Measurements from ENCODE around the gene HNF4A. TPM values are rescaled to one million over a fixed set of nuclear protein-coding genes. Genes with fewer than 3 reads are reported as not detected.

The HNF4A gene
- total and polyA plus RNA-seq, 2 of the 13 experiments (the other 11 are each of a cell fraction or from before 2014, with no cell fraction given): 80.9 to 169 TPM

GRCh38 chr20:44419131-44419844 lies 63.8 kb downstream of the HNF4A start (continued):
- TF ChIP-seq ZSCAN9 (CRISPR knock-in tag; IDR thresholded peaks at IDR 0.05; ENCODE audit: borderline replicate concordance) (no peak), ZBED4 (CRISPR knock-in tag; IDR thresholded peaks at IDR 0.05; ENCODE audit: borderline replicate concordance) (0 out of 2 replicates have a peak, but pooled peaks have one; percentile 58), NCOA1 (CRISPR knock-in tag; IDR thresholded peaks at IDR 0.05) (peak; percentile 89; the same call in 1 of the 2 replicates), ZNF205 (CRISPR knock-in tag; IDR thresholded peaks at IDR 0.05) (peak; percentile 83; the same call in 1 of the 2 replicates), NFATC3 (CRISPR knock-in tag; IDR thresholded peaks at IDR 0.05) (no peak), ZNF775 (CRISPR knock-in tag; IDR thresholded peaks at IDR 0.05; ENCODE audit: borderline replicate concordance) (peak; percentile 52; the same call in 1 of the 2 replicates), NRL (CRISPR knock-in tag; IDR thresholded peaks at IDR 0.05; ENCODE audit: borderline replicate concordance) (peak; percentile 82; the same call in 1 of the 2 replicates), ZNF83 (CRISPR knock-in tag; IDR thresholded peaks at IDR 0.05; ENCODE audit: borderline replicate concordance) (no peak), MAFF (IDR thresholded peaks at IDR 0.05; ENCODE audit: low read depth, low read length) (peak; percentile 27), NR2F2 (IDR thresholded peaks at IDR 0.05; ENCODE audit: borderline replicate concordance, low read depth) (peak; percentile 85), BHLHE40 (IDR thresholded peaks at IDR 0.05; ENCODE audit: low read length) (peak; percentile 77), ERF (CRISPR knock-in tag; IDR thresholded peaks at IDR 0.05) (peak; percentile 87; the same call in 1 of the 2 replicates), MXD4 (CRISPR knock-in tag; IDR thresholded peaks at IDR 0.05) (0 out of 2 replicates have a peak, but pooled peaks have one; percentile 41), TCF7 (IDR thresholded peaks at IDR 0.05; ENCODE audit: low read depth) (peak; percentile 70; the same call in 1 of the 2 replicates), PRDM4 (CRISPR knock-in tag; IDR thresholded peaks at IDR 0.05; ENCODE audit: borderline replicate concordance) (no peak), JUN (CRISPR knock-in tag; IDR thresholded peaks at IDR 0.05) (peak; percentile 100), ZNF333 (CRISPR knock-in tag; IDR thresholded peaks at IDR 0.05; ENCODE audit: borderline replicate concordance) (peak; percentile 76; the same call in 1 of the 2 replicates), ZNF12 (CRISPR knock-in tag; IDR thresholded peaks at IDR 0.05) (peak; percentile 61; the same call in 1 of the 2 replicates), KDM2A (CRISPR knock-in tag; IDR thresholded peaks at IDR 0.05; ENCODE audit: borderline replicate concordance, low read depth) (peak; percentile 33; the same call in 1 of the 2 replicates), NFE2 (CRISPR knock-in tag; IDR thresholded peaks at IDR 0.05) (no peak), SNAPC2 (CRISPR knock-in tag; IDR thresholded peaks at IDR 0.05) (no peak), ZNF512 (CRISPR knock-in tag; IDR thresholded peaks at IDR 0.05) (no peak)
